ENCODE results near the gene AQP12A.
"Not testable (repeated sequence)": the region's sequence is repeated elsewhere in the genome, so short reads cannot be mapped to it uniquely, and the experiment has no call there.

AQP12A gene

DNA sequence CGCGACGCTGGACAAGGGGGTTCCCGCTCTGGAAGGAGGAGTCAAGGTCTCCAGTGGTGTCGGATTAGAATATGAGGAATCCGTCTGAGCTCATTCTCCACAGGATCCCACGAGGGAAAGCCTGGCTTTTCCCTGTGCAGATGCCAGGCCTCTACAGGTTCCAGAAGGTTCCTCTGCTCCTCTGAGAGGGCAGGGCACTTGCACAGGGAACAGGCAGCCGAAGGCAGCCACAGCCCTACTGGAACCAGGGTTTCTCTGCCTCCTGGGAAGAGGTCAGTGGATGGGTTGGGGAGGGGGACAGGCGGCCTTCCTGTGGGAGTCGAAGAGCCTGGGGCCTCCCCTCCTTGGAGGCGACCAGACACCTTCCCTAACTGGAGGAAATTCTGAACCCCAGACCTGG lies 1.7 kb upstream of the AQP12A start:
- DNase-seq, result no peak

DNA sequence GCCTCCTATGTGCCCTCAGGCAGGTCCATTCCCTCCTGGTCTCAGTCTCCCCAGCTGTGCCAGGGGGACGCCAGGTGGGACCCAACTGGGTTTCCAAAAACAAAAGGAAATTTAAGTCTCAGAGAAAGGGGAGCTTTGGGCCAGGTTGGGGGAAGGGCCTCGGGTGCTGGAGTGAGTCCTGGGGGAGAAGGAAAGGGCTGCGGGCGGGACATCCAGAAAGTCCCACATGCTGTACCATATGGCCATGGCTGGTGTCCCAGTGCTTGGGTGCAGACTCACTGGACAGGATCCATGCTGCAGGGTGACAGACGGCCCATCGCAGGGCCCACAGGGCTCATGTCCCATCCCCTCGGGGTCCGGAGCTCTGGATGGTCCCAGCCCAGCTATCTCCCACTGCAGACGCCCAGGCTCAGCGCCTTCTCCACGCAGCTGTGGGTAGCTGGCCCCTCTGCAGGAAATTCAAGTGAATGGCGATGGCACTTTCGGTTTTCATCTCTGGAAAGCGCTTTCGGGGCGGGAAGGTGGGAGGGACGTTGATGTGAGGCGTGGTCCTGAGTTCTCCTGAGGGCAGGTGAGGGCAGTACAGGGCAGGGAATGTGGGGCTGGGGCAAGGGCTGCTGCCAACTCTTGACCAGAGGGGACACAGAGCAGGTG lies 1.1 kb upstream of the AQP12A start:
- not testable (repeated sequence) for DNase-seq

DNA sequence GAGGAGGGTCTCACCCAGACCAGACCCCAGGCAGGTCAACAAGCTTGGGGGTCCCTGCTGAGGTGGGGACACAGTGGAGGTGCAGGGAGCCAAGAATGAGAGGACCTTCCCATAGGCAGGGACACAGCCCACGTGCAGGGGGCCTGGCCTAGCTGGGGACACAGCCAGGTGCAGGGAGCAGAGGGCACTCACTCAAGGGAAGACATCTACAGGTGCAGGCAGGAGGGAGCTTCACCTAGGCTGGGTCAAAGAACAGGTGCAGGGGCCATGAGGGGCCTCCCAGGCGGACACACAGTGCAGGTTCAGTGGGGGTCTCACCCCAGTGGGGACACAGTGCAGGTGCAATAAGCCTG lies 615 bp upstream of the AQP12A start:
- peak; percentile 54 for DNase-seq

DNA sequence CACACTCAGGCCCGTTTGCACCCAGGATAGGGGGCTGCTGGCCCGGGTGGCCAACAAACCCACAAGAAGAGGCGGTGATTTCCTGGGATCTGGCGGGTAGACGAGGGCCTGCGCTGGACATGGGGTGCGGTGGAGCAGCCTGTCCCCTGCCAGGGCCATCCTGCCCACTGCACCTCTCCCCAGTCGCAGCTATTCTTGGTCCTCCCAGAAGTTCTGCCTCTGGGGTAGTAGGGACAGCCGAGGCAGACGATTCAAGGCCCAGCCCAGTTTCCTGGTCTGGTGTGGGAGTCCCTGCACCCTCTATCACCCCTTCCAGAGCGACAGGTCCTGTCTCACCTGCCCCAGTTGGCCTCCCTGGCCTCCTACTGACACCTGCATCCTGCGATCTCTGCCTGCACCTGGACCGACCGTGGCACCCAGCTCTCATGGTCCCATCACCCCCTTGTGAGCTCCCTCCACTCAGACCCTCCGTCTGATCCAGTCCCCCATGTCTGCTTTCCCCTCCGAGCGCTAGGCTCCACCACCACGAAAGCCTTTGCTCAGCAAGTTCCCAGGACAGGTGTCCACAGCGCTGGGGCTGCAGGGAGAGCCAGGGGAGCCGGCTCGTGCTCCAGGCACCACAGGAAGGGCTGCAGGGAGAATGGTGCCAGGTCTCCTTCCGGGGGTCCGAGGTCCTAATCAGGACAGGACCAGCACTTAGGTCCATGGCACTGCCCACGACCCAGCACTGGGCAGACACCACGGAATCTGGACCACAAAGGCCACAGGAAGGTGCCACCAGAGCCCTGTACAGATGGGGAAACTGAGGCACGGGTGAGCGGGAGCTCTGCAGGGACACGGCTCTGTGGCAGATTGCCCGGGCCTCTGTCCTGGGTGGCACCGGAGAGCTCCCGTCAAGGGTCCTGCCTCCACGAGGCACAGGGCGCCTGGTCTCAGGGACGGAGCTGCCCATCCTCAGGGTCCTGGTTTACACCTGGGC lies 1.2 kb downstream of the AQP12A start:
- not testable (repeated sequence) for DNase-seq

DNA sequence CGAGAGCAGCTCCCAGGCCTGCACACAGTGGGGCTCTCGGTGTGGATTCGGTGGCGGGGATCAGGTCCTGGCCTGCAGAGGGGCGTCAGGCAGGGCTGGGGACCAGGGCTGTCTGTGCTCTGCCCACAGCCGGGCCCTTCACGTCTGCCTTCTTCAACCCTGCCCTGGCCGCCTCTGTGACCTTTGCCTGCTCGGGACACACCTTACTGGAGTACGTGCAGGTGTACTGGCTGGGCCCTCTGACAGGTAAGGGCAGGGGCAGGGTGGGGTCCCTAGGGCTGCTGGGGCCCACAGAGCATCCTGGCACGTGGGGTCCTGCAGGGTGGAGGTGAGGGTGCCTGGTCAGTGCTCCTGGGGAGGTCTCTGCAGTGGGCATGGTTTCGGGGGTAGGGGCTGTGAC lies 2.6 kb downstream of the AQP12A start:
- not testable (repeated sequence) for DNase-seq

DNA sequence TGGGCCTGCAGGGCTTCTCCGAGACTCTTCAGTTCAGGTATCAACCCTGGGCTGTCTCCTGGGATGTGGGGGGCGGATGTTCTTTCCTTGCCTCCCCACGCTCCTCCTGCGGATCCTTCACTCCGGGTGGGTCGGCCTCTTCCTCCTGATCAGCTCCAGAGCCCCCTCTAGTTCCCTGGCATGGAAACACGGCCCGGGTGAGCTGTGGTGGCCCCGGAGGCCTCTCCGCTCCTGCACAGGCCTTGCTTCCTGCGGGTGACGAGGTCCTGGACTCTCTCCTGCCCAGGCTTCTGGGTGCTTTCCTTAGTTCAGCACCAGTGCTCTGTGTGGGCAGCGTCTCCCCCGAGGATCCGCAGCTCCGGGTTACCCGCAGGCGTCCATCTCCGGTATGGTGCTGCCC lies 3.9 kb downstream of the AQP12A start:
- not testable (repeated sequence) for DNase-seq

DNA sequence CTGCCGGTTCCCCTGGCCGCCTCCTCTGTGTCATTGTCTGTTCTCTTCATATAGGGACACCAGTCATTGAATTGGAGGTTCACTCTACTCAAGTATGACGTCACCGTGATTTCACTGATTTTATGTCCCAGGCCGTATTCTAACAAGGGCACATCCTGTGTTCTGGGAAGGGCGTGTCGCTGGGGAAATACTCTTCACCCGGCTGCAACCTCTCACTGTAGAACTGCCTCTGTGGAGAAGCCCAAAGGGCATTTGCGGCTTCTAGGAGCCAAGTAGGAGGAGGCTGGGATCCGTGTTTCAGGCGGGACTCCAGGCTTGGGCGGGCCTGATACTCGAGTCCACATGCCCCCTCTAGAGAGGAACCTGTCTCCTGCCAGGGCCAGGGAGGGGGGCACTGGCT lies 4.8 kb downstream of the AQP12A start:
- not testable (repeated sequence) for DNase-seq

DNA sequence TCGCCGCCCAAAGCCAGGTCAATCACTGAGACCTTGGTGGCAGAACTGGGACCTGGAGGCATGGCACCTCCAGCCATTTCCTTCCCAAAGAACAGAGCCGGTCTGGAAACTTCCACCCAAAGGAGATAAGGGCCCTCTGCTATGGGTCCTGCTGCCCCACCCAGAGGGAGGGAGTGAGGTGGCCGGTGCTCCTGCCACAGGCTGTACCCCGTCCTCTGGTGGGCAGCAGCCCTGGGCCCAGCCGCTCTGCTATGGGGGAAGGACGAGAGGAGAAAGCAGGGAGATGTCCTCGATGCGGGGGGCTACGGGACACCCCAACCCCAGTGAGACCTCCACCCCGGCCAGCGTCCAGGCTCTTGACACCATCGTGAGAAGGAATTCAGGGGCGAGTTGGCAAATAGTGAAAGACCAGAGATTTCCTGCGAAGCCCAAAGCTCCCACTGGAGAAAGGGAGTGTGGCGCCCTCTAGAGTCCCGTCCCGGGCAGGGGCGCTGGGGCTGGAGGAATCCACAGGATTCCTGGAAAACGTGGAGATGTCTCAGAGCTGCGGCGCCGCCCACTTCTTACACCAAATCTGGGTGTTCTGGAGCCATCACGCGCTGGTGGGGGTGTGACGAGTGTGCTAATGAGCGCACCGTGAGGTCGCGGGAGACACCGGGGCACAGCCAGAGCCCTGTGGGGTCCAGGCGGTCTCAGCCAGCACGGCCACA lies 7.3 kb downstream of the AQP12A start:
- DNase-seq, result not testable (repeated sequence)

DNA sequence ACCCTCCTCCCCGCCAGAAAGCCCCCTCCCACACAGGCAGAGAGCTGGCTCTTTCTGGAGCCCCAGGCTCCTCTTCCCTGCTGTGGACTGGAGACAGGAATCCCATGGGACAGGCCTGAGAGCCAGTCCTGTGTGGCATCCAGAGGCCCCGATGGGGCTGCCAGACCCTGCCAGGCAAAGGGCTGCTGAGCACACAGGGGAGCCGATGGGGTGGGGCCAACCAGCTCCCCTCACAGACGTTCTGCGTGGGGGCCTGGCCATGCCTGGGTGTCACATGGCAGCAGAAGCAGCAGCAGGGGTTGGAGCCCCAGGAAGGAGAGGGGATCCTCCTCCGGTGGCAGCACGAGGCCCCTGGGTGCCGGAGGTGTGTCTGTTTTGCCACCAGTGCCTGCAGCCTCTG lies 8.2 kb downstream of the AQP12A start:
- not testable (repeated sequence) for DNase-seq

DNA sequence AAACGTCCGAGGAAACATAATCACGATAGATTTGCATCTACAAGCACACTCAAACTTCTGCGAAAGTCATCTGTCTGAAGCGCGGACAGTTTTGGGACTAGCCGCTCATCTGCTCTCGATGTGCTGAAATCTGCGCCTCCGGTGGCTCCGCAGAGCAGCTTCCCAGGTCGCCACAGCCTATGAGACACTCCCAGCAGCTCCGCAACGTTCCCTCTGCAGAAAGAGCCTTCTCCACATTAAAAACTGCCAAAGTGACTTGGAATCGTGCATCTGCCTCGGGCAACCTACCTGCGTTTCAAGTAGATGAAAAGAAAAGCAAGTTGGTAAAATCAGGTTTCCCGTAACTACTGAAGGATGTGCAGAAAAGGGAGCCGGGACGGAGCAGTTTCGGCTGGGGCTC lies 8.9 kb downstream of the AQP12A start:
- DNase-seq, result not testable (repeated sequence)

DNA sequence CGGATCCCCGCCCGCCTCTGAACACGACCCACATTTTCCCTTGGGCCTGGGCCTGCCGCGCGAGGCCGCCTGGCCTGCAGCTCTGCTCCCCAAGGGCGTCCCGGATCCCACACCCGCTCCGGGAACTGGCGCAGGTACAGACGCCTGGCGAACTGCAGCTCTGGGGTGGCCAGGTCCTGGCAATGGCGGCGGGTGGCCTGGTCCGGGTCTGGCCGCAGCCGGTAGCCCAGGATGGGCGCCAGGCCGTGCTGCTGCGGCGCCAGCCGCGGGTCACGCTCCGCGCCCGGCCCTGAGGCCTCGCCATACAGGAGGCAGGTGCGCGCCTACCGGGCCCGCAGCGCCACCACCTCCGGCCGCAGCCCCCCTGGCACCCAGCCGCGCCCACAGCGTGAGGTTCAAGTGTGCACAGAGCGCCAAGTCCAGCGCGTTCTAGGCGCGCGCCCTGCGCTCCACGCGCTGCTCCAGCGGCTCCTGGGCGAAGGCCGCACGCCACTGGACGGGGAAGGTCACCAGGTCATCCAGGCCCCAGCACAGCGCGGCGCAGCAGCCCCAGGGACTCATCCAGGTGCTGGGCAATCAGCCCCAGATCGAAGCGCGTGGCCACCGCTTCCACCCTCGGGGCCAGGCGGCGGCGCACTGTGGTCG lies 9.5 kb downstream of the AQP12A start:
- DNase-seq, result no peak

DNA sequence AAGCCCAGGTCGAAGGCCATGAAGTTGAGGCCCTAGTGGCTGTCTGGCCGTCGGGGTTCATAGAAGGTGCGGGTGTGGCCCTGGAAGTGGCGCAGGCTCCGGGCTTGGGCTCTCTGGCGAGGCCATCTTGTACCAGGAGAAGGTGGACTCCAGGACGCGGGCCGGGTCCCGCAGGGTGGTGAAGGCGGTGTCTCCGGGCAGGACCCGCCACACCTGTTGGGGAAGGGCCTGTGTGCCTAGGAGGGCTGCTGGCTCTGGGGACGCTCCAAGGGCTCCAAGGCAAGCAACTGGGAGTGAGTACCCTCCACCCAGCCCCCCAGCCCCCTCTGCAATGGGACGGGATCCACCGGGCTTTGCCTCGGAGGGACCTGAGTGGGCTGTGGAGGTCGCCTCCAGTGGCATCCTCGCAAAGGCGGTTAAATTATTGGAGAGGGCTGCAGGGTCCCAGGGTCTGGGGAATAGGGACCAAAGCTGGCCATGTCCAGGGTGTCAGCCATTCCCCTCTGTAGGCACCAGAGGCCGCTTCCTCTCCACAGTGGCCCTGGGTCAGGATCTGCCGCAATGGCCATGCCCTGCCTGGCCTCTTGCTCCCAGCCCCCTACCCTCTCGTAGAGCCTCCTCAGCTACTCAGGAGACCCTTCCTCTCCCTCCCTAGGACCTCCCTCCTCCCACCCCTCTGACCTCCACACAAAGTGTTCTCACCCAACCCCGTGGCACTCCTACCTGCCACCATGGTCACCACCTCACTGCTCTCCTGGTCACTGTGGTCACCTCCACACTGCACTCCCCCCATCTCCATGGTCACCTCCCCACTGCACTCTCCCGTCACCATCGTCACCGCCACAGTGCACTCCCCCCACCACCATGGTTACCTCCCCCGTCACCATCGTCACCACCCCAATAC lies 10.3 kb downstream of the AQP12A start:
- no peak for DNase-seq

DNA sequence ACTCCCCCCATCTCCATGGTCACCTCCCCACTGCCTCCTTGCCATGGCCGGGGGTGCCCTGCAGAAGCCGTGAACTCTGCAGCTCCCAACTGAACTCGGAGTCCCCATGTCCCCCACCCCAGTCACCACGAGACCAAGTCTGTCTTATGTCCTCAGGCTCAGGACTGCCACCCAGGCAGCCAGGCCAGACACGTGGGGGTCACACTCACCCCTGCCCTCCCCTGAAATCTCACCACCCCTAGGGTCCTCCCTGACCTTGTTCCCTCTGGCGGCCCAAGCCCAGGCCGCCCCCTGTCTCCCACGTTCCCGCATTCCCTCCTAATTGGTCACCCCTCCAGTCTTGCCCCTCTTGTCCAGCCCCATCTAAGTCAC lies 11.0 kb downstream of the AQP12A start:
- no peak for DNase-seq

DNA sequence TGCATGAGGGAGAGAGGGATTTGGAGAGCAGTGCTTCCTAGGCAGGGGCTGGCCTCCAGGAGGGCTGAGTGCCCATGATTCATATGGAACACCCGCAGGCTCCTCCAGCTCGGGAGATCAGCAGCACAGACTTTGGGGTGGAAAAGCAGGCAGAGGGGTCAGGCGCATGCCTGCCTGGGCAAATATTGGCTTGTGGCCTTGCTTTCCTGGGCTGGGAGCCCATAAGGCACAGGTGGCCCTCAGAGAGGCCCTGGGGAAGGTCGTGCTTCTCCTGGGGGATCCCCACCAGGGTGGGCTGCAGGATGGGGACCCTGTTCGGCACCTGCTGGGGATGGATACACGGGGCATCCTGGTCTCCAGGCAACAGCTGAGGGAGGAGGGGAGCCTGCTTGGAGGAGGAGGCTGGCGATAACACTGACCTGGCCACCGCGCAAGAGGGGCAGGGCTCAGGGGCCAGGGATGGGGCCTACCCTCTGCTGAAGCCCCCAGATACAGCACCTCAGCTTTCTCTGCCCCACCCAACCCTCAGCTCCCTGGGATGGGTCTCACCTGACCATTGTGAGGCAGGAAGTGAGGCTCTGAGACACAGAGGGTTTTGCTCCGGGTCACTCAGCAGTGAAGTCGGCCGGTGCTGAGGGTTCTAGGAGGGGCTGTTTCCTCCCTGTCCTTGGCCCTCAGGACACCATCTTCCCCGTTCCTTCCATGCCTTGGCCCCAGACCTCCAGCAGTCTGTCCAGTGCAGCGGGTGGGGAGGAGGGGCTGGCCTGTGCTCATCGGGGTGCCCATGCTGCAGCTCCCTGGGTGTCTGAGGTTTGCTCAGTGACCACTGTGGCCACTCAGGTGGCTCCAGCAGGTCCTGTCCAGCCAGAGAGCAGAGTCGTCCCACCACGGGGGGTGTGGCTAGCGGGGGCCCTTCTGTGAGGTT lies 12.0 kb downstream of the AQP12A start:
- no peak for DNase-seq

DNA sequence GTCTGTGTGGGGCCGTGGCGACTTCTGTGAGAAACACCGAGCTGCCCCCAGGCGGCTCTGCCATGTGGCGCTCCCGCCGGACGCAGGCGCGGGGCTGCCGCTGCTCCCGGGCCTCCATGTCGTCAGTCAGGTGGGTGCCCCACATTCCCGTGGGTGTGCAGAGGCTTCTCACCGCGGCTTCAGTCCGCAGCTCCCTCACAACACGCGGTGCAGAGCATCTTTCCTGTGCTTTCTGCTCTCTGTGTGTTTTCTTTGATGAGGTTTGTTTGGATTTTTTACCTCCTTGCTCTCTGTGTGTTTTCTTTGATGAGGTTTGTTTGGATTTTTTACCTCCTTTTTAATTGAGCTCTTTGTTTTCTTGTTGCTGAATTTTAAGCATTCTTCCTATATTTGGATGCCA lies 13.0 kb downstream of the AQP12A start:
- no peak for DNase-seq

DNA sequence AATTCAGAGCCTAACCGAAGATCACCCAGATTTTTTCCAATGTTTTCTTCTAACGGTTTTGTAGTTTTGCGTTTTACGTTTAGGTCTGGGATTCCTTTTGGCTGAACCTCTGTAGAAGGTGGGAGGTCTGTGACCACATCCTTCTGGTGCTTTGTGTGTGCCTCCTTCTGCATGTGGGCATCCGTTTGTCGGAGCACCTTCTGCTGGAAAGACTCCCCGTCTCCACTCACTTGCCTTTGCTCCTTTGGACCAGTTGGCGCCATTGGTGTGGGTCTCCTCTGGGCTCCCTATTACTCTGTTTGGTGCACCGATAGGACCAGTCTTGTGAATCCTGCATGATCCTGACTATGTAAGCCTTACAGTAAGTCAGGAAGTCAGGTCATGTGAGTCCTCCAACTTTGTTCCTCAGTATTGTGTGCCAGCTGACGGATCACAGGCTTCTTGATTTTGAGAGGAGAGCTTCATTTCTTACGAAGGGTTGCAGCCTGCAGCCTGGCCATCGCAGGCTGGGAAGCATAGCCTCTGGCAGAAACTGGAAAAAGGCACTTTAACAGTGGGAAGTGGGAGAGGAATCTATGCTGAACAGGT lies 13.6 kb downstream of the AQP12A start:
- no peak for DNase-seq

DNA sequence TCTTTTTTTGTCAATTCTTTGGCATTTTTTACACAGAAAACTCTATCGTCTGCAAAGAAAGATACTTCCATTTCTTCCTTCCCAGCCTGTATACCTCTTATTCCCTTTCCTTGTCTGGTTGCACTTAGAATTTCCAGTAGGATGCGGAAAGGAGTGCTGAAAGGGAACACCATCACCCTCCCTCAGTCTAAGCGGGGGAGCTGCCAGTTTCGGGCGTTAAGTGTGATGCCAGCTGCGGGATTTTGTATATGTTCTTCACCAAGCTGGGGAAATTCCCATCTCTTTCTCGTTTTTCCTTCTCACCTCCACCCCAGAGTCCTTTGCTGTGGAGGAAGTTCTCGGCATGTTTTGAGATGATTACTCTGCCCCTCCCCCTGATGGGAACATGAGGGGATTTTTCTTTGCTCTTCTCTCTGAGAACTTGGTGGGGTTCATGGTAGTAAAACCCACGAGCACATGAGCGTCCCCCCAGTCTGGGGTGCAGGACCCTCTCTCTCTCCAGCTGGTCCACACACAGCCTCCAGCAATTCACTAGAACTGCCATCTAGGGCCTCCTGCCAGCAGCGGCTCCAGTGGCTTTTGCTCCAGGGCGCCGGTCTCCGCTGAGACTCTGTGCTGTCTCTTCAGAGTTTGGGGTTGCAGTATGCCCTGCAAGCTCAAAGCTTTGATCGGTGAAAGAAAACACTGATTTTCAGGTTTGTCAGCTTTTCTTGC lies 15.5 kb downstream of the AQP12A start:
- DNase-seq, result no peak

DNA sequence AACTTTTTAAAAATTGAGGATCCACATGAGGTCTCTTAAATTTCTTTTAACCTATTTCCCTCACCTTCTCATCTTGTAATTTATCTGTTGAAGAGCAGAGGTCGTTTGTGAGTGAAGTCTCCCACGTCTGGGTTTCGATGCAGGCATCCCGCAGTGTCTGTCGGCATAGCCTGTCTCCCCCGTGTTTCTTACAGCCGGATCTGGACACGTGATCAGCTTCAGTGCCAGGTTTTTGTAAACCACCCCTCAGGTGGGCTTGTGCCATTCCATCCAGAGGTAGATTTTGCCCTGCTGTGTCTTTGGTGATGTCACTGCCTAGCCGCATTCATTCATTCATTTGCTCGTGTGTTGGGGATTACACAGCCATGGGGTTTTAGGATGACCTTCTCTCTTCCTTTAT lies 16.2 kb downstream of the AQP12A start:
- DNase-seq, result no peak

DNA sequence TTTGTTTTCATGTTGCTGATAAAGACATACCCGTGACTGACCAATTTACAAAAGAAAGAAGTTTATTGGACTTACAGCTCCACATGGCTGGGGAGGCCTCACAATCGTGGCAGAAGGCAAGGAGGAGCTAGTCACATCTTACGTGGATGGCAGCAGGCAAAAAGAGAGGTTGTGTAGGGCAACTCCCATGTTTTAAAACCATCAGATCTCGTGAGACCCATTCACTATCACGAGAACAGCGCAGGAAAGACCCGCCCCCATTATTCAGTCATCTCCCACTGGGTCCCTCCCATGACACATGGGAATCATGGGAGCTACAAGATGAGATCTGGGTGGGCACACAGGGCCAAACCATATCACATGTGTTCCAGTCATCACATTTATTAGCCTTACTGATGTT lies 16.8 kb downstream of the AQP12A start:
- DNase-seq, result no peak

DNA sequence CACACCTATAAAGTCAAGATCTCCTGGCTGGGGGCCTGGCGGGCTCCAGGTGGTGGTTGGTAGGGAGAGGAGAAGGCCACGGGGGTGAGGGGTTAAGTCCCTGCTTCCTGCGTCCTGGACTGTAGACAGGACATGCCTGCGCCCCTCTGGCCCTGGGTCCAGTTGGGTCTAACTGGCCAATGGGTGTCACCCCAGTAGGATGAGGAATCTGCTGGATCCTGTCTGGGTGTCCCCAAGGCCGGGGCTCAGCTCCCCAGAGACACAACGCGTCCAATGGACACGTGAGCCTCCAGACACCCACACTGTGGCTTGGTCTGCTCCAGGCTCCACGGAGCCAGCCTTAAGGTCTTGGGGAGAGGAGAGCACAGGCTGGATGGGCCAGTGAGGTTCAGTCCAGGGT lies 19.6 kb downstream of the AQP12A start:
- DNase-seq, result no peak
